ENCODE data around the gene DDX39A. TPM values are rescaled to one million over a fixed set of nuclear protein-coding genes. Genes with fewer than 3 reads are reported as not detected.
A peak's percentile ranks its signal among the peaks of the same experiment; 100 is the strongest.

DDX39A gene
- total RNA-seq, 2 donors from 2014 or later, result 25.5 to 29.8 TPM

- Histone ChIP-seq H3K36me3 (no peaks in the 10 kb centered on the region), H3K27me3 (no peaks in the 10 kb centered on the region), H3K4me1 (peaks cover 0 to 40% of the 10 kb centered on the region in 2 donors), H3K4me3 (peak overlapping the region; percentile 73 to 90), H3K27ac (peak overlapping the region; percentile 90 to 96), H3K9me3 (no peaks in the 10 kb centered on the region)
- no peak for DNase-seq (ENCODE audit: low spot score)
- TF ChIP-seq CTCF (IDR thresholded peaks at IDR 0.05), result no peak
These were observed 360 bp downstream of the DDX39A start for GRCh38 chr19:14418856-14419105.

GRCh38 chr19:14416817-14417231 lies 2.3 kb downstream of the DDX39A start:
- Histone ChIP-seq H3K36me3 (peaks cover 12% of the 10 kb centered on the region), H3K27ac (no peak overlapping the region), H3K4me1 (peaks cover 0 to 53% of the 10 kb centered on the region in 2 donors), H3K9me3 (no peaks in the 10 kb centered on the region), H3K4me3 (no peak overlapping the region), H3K27me3 (no peaks in the 10 kb centered on the region)
- TF ChIP-seq CTCF (IDR thresholded peaks at IDR 0.05), result no peak
- no peak for DNase-seq (ENCODE audit: low spot score)

GRCh38 chr19:14414926-14415690 lies 4.0 kb downstream of the DDX39A start:
- no peak overlapping the region for H3K27ac ChIP-seq
- H3K36me3 ChIP-seq, result peaks cover 29% of the 10 kb centered on the region
- no peaks in the 10 kb centered on the region for H3K9me3 ChIP-seq
- H3K4me3 ChIP-seq, result no peak overlapping the region
- TF ChIP-seq CTCF (IDR thresholded peaks at IDR 0.05), result no peak
- DNase-seq (ENCODE audit: low spot score), result no peak
- peaks cover 0 to 53% of the 10 kb centered on the region in 2 donors for H3K4me1 ChIP-seq
- H3K27me3 ChIP-seq, result no peaks in the 10 kb centered on the region

GRCh38 chr19:14413693-14414181 lies 5.4 kb downstream of the DDX39A start:
- H3K27me3 ChIP-seq, result no peaks in the 10 kb centered on the region
- no peaks in the 10 kb centered on the region for H3K9me3 ChIP-seq
- no peak for TF ChIP-seq CTCF (IDR thresholded peaks at IDR 0.05)
- H3K4me1 ChIP-seq, result peaks cover 0 to 48% of the 10 kb centered on the region in 2 donors
- H3K36me3 ChIP-seq, result peaks cover 42% of the 10 kb centered on the region
- no peak overlapping the region for H3K4me3 ChIP-seq
- H3K27ac ChIP-seq, result no peak overlapping the region
- no peak for DNase-seq (ENCODE audit: low spot score)

GRCh38 chr19:14412996-14413692 lies 6.0 kb downstream of the DDX39A start:
- H3K4me1 ChIP-seq, result peaks cover 0 to 42% of the 10 kb centered on the region in 2 donors
- TF ChIP-seq CTCF (IDR thresholded peaks at IDR 0.05), result no peak
- peaks cover 48% of the 10 kb centered on the region for H3K36me3 ChIP-seq
- H3K27ac ChIP-seq, result no peak overlapping the region
- no peak overlapping the region for H3K4me3 ChIP-seq
- no peaks in the 10 kb centered on the region for H3K9me3 ChIP-seq
- no peak for DNase-seq (ENCODE audit: low spot score)
- no peaks in the 10 kb centered on the region for H3K27me3 ChIP-seq

Data from right atrium auricular region (tissue), 2 donors.